ENCODE measurements around the gene IPO9. TPM values are rescaled to one million over a fixed set of nuclear protein-coding genes. Genes with fewer than 3 reads are reported as not detected.

Gene IPO9
- total and polyA plus RNA-seq, 2 of the 4 experiments (the other 2 are of a cell fraction) = 14.0 to 23.4 TPM

Small RNAs within 50 kb of the gene (microRNA-seq; reads per million reads assigned to microRNA genes)
- gene MIR1231 (ENCODE audit: insufficient read depth in 1 of 2, insufficient read length in 1 of 2, unreplicated experiment in 1 of 2) (0 to 1.0 reads per million in 2 experiments), gene MIR6739 (ENCODE audit: insufficient read depth in 1 of 2, insufficient read length in 1 of 2, unreplicated experiment in 1 of 2) (0 reads per million in 2 experiments)

Small RNAs within 50 kb of the gene (small RNA-seq; reads per million reads assigned to genes)
- gene MIR1231 = 0 to 0.24 (median 0) reads per million in 5 experiments
- gene MIR6739 = 0 reads per million in 5 experiments

Other genes with a start within 250 kb of the IPO9 start
- gene SHISA4, start 59.7 kb downstream of the IPO9 start, total RNA-seq (2012; rRNA removed) = 10.0 and 11.1 TPM in 2 replicates
- 34.8 and 47.8 TPM in 2 replicates for gene SHISA4, start 59.7 kb downstream of the IPO9 start, polyA plus RNA-seq (2012; rRNA removed)
- 44.4 and 53.2 TPM in 2 replicates for gene LMOD1, start 117.4 kb downstream of the IPO9 start, total RNA-seq (2012; rRNA removed)
- 48.6 and 51.7 TPM in 2 replicates for gene LMOD1, start 117.4 kb downstream of the IPO9 start, polyA plus RNA-seq (2012; rRNA removed)
- gene TIMM17A, start 126.3 kb downstream of the IPO9 start, total RNA-seq (2012; rRNA removed) = 87.3 and 114 TPM in 2 replicates
- gene TIMM17A, start 126.3 kb downstream of the IPO9 start, polyA plus RNA-seq (2012; rRNA removed) = 66.4 and 80.4 TPM in 2 replicates
- gene RNPEP, start 153.5 kb downstream of the IPO9 start, total RNA-seq (2012; rRNA removed) = 39.7 and 49.8 TPM in 2 replicates
- 57.3 and 75.4 TPM in 2 replicates for gene RNPEP, start 153.5 kb downstream of the IPO9 start, polyA plus RNA-seq (2012; rRNA removed)
- under 0.01 TPM in 1 of 2 replicates, not detected in the other for gene ELF3, start 181.4 kb downstream of the IPO9 start, total RNA-seq (2012; rRNA removed)
- 0.19 and 0.38 TPM in 2 replicates for gene ELF3, start 181.4 kb downstream of the IPO9 start, polyA plus RNA-seq (2012; rRNA removed)